Natural killer cell treated with Interleukin-12 subunit alpha and Interleukin-12 subunit beta and Interleukin-15 and Interleukin-18, amount 100 ng/mL, for 72 hours (primary cell): Measurements from ENCODE around the gene CDCA7L. TPM values are rescaled to one million over a fixed set of nuclear protein-coding genes. Genes with fewer than 3 reads are reported as not detected.

Source experiments
- ATAC-seq, 2 donors: fragments of 150-1000 bp; cut with Tn5 transposase in 1 of 2; sonication (Bioruptor Pico), chemical (Tn5 transposase) in 1 of 2; 2 replicates each; pipeline ENCODE4 v1.10.0; 2021
- DNase-seq: peaks from one replicate; pipeline ENCODE4 v3.0.0; 2022; ENCODE audit warnings: low spot score
- H3K27ac Mint-ChIP-seq, 2 donors: 1 replicate in 1 of 2; 2 replicates in 1 of 2; pipeline ENCODE4 v1.8.0; 2022; ENCODE audit warnings: mixed read lengths in 2 of 2, mild to moderate bottlenecking in 1 of 2, moderate library complexity in 1 of 2
- H3K27me3 Mint-ChIP-seq, 2 donors: 1 replicate in 1 of 2; 2 replicates in 1 of 2; pipeline ENCODE4 v1.8.0; 2022; ENCODE audit warnings: mixed read lengths in 2 of 2
- H3K36me3 Mint-ChIP-seq: one replicate; pipeline ENCODE4 v1.8.0; 2022; ENCODE audit warnings: mixed read lengths
- H3K4me1 Mint-ChIP-seq, 2 donors: 1 replicate in 1 of 2; 2 replicates in 1 of 2; pipeline ENCODE4 v1.8.0; 2022; ENCODE audit warnings: low read depth in 2 of 2, mixed read lengths in 2 of 2, mild to moderate bottlenecking in 1 of 2
- H3K4me3 Mint-ChIP-seq: one replicate; pipeline ENCODE4 v1.8.0; 2022; ENCODE audit warnings: mixed read lengths
- H3K9me3 Mint-ChIP-seq: 2 replicates; pipeline ENCODE4 v1.8.0; 2022; ENCODE audit warnings: mixed read lengths
- total RNA-seq, 2 donors: library from RNA; stranded (reverse); gene quantifications; one replicate each; pipeline ENCODE4 v1.2.3, GENCODE V29; 2022

Gene CDCA7L
- 10 to 100 TPM; 14.4 to 65.6 TPM for total RNA-seq

- Mint-ChIP-seq H3K27ac (peak within 1 kb of the TSS in 1 of 2 donors; percentile 29), H3K36me3 (no peaks in the 10 kb centered on the region), H3K4me1 (peaks cover 4 to 29% of the 10 kb centered on the region in 2 donors), H3K27me3 (peaks cover 8 to 25% of the 10 kb centered on the region in 2 donors), H3K9me3 (no peaks in the 10 kb centered on the region), H3K4me3 (peak within 1 kb of the TSS; percentile 84)
- DNase-seq, result peak; percentile 72
- ATAC-seq, result peak; percentile 90 to 92
Observed at GRCh38 chr7:21945454-21946221, at the start of gene CDCA7L. CDCA7L (minus strand) TSS chr7:21945899; CDS start chr7:21945804, 95 bp downstream.

- Mint-ChIP-seq H3K27ac (no peak overlapping the region), H3K4me3 (no peak overlapping the region), H3K9me3 (no peaks in the 10 kb centered on the region), H3K27me3 (peaks cover 11 to 18% of the 10 kb centered on the region in 2 donors), H3K4me1 (no peaks in the 10 kb centered on the region), H3K36me3 (no peaks in the 10 kb centered on the region)
- DNase-seq (no peak), ATAC-seq (no peak)
Observed at GRCh38 chr7:21986096-21986495, 40.4 kb upstream of the CDCA7L start.

- Mint-ChIP-seq H3K9me3 (no peaks in the 10 kb centered on the region), H3K4me1 (no peaks in the 10 kb centered on the region), H3K27me3 (peaks cover 5 to 10% of the 10 kb centered on the region in 2 donors), H3K4me3 (no peak overlapping the region), H3K27ac (no peak overlapping the region), H3K36me3 (no peaks in the 10 kb centered on the region)
- ATAC-seq (no peak), DNase-seq (no peak)
Observed at GRCh38 chr7:21984042-21984441, 38.3 kb upstream of the CDCA7L start.

GRCh38 chr7:21983056-21983455 is 37.4 kb upstream of the CDCA7L start:
- no peaks in the 10 kb centered on the region for H3K4me1 Mint-ChIP-seq
- H3K27me3 Mint-ChIP-seq, result peaks cover 5 to 10% of the 10 kb centered on the region in 2 donors

GRCh38 chr7:21981524-21981923 is 35.8 kb upstream of the CDCA7L start:
- no peaks in the 10 kb centered on the region for H3K36me3 Mint-ChIP-seq
- ATAC-seq, result no peak
- DNase-seq, result no peak
- H3K27ac Mint-ChIP-seq, result no peak overlapping the region
- peaks cover 5 to 10% of the 10 kb centered on the region in 2 donors for H3K27me3 Mint-ChIP-seq
- H3K4me1 Mint-ChIP-seq, result no peaks in the 10 kb centered on the region
- H3K9me3 Mint-ChIP-seq, result no peaks in the 10 kb centered on the region
- H3K4me3 Mint-ChIP-seq, result no peak overlapping the region

More at GRCh38 chr7:21983056-21983455, 37.4 kb upstream of the CDCA7L start:
- no peak for ATAC-seq
- no peaks in the 10 kb centered on the region for H3K9me3 Mint-ChIP-seq
- DNase-seq, result no peak
- H3K4me3 Mint-ChIP-seq, result no peak overlapping the region
- H3K27ac Mint-ChIP-seq, result no peak overlapping the region
- no peaks in the 10 kb centered on the region for H3K36me3 Mint-ChIP-seq

- ATAC-seq (no peak), DNase-seq (no peak)
- Mint-ChIP-seq H3K9me3 (no peaks in the 10 kb centered on the region), H3K36me3 (no peaks in the 10 kb centered on the region), H3K27ac (no peak overlapping the region), H3K4me3 (no peak overlapping the region), H3K27me3 (peaks cover 5 to 10% of the 10 kb centered on the region in 2 donors), H3K4me1 (no peaks in the 10 kb centered on the region)
Observed at GRCh38 chr7:21980926-21981500, 35.3 kb upstream of the CDCA7L start.

- H3K9me3 Mint-ChIP-seq, result no peaks in the 10 kb centered on the region
- peaks cover 7 to 25% of the 10 kb centered on the region in 2 donors for H3K27me3 Mint-ChIP-seq
- no peak overlapping the region for H3K27ac Mint-ChIP-seq
- peaks cover 5 to 6% of the 10 kb centered on the region in 2 donors for H3K4me1 Mint-ChIP-seq
- no peak for DNase-seq
- H3K4me3 Mint-ChIP-seq, result no peak overlapping the region
- peak in 1 of 2 donors; percentile 9 for ATAC-seq
- no peaks in the 10 kb centered on the region for H3K36me3 Mint-ChIP-seq
Observed at GRCh38 chr7:21972397-21972784, 26.7 kb upstream of the CDCA7L start.

GRCh38 chr7:21971780-21972396 is 26.2 kb upstream of the CDCA7L start:
- H3K27me3 Mint-ChIP-seq, result peaks cover 7 to 25% of the 10 kb centered on the region in 2 donors
- H3K4me1 Mint-ChIP-seq, result peaks cover 5 to 7% of the 10 kb centered on the region in 2 donors
- ATAC-seq (peak in 1 of 2 donors; percentile 31), DNase-seq (no peak)
- no peak overlapping the region for H3K27ac Mint-ChIP-seq
- no peaks in the 10 kb centered on the region for H3K36me3 Mint-ChIP-seq
- H3K9me3 Mint-ChIP-seq, result no peaks in the 10 kb centered on the region
- no peak overlapping the region for H3K4me3 Mint-ChIP-seq

GRCh38 chr7:21969822-21970221 is 24.1 kb upstream of the CDCA7L start:
- no peak overlapping the region for H3K27ac Mint-ChIP-seq
- H3K36me3 Mint-ChIP-seq, result no peaks in the 10 kb centered on the region
- H3K4me3 Mint-ChIP-seq, result no peak overlapping the region
- no peak for DNase-seq
- ATAC-seq, result no peak
- peaks cover 12 to 24% of the 10 kb centered on the region in 2 donors for H3K27me3 Mint-ChIP-seq
- peaks cover 5 to 7% of the 10 kb centered on the region in 2 donors for H3K4me1 Mint-ChIP-seq
- no peaks in the 10 kb centered on the region for H3K9me3 Mint-ChIP-seq

- Mint-ChIP-seq H3K4me1 (peaks cover 5 to 7% of the 10 kb centered on the region in 2 donors), H3K36me3 (no peaks in the 10 kb centered on the region), H3K27ac (no peak overlapping the region), H3K27me3 (peaks cover 18 to 25% of the 10 kb centered on the region in 2 donors), H3K9me3 (no peaks in the 10 kb centered on the region), H3K4me3 (peak overlapping the region; percentile 38)
- DNase-seq (no peak), ATAC-seq (peak; percentile 43 to 53)
Observed at GRCh38 chr7:21967598-21968003, 21.9 kb upstream of the CDCA7L start.

- no peak for ATAC-seq
- peaks cover 5 to 7% of the 10 kb centered on the region in 2 donors for H3K4me1 Mint-ChIP-seq
- H3K36me3 Mint-ChIP-seq, result no peaks in the 10 kb centered on the region
- peaks cover 16 to 24% of the 10 kb centered on the region in 2 donors for H3K27me3 Mint-ChIP-seq
- no peaks in the 10 kb centered on the region for H3K9me3 Mint-ChIP-seq
- H3K4me3 Mint-ChIP-seq, result no peak overlapping the region
- no peak for DNase-seq
- H3K27ac Mint-ChIP-seq, result no peak overlapping the region
Observed at GRCh38 chr7:21966271-21966670, 20.6 kb upstream of the CDCA7L start.

- Mint-ChIP-seq H3K27me3 (peaks cover 16 to 24% of the 10 kb centered on the region in 2 donors), H3K9me3 (no peaks in the 10 kb centered on the region), H3K27ac (no peak overlapping the region), H3K36me3 (no peaks in the 10 kb centered on the region), H3K4me1 (peaks cover 5 to 7% of the 10 kb centered on the region in 2 donors), H3K4me3 (no peak overlapping the region)
- no peak for ATAC-seq
- DNase-seq, result no peak
Observed at GRCh38 chr7:21965291-21965690, 19.6 kb upstream of the CDCA7L start.

- Mint-ChIP-seq H3K27me3 (peaks cover 16 to 24% of the 10 kb centered on the region in 2 donors), H3K4me1 (peaks cover 3% of the 10 kb centered on the region in 2 donors), H3K36me3 (no peaks in the 10 kb centered on the region), H3K4me3 (no peak overlapping the region), H3K9me3 (no peaks in the 10 kb centered on the region), H3K27ac (no peak overlapping the region)
- ATAC-seq (no peak), DNase-seq (no peak)
Observed at GRCh38 chr7:21962677-21963076, 17.0 kb upstream of the CDCA7L start.

- H3K36me3 Mint-ChIP-seq, result no peaks in the 10 kb centered on the region
- H3K27me3 Mint-ChIP-seq, result peaks cover 16 to 24% of the 10 kb centered on the region in 2 donors
- no peaks in the 10 kb centered on the region for H3K9me3 Mint-ChIP-seq
- no peak overlapping the region for H3K27ac Mint-ChIP-seq
- ATAC-seq (no peak), DNase-seq (no peak)
- H3K4me1 Mint-ChIP-seq, result no peaks in the 10 kb centered on the region
- H3K4me3 Mint-ChIP-seq, result no peak overlapping the region
Observed at GRCh38 chr7:21960922-21961321, 15.2 kb upstream of the CDCA7L start.
